Naive thymus-derived CD8-positive, alpha-beta T cell (primary cell): ENCODE results near the gene FUT2. TPM values are rescaled to one million over a fixed set of nuclear protein-coding genes. Genes with fewer than 3 reads are reported as not detected.

Source experiments
- ATAC-seq, 2 donors: fragments of 150-1000 bp; cut with Tn5 transposase in 1 of 2; sonication (Bioruptor Pico), chemical (Tn5 transposase) in 1 of 2; 1 replicate in 1 of 2; 2 replicates in 1 of 2; pipeline ENCODE4 v1.10.0; 2021; ENCODE audit warnings: mild to moderate bottlenecking in 2 of 2, moderate library complexity in 2 of 2
- POLR2A ChIA-PET: fragments of 350-600 bp; sonication (Branson Sonifier 250); formaldehyde crosslinking; loops from one replicate; lab custom pipeline; 2021; ENCODE audit warnings: antibody characterized with exemption; lab: Charles Lee
- DNase-seq, 10 donors: peaks; one replicate each; pipeline versions ENCODE4 v3.0.0 to v3.0.0-alpha.2; 2020 to 2022
- H3K27ac Mint-ChIP-seq, 10 donors: one replicate each; pipeline ENCODE4 v1.8.0; 2020 to 2022; ENCODE audit warnings: mild to moderate bottlenecking in 10 of 10, mixed read lengths in 10 of 10, moderate library complexity in 4 of 10, inconsistent platforms in 1 of 10
- H3K27me3 Mint-ChIP-seq, 5 donors: one replicate each; pipeline ENCODE4 v1.8.0; 2021 to 2022; ENCODE audit warnings: mixed read lengths in 5 of 5
- H3K36me3 Mint-ChIP-seq, 3 donors: one replicate each; pipeline ENCODE4 v1.8.0; 2020 to 2022; ENCODE audit warnings: mixed read lengths in 3 of 3, mild to moderate bottlenecking in 2 of 3, inconsistent platforms in 1 of 3
- H3K4me1 Mint-ChIP-seq, 4 donors: one replicate each; pipeline ENCODE4 v1.8.0; 2021 to 2022; ENCODE audit warnings: mixed read lengths in 4 of 4
- H3K4me3 Mint-ChIP-seq, 10 donors: one replicate each; pipeline ENCODE4 v1.8.0; 2020 to 2022; ENCODE audit warnings: mild to moderate bottlenecking in 10 of 10, mixed read lengths in 10 of 10, moderate library complexity in 6 of 10, inconsistent platforms in 1 of 10
- H3K9me3 Mint-ChIP-seq, 9 donors: one replicate each; pipeline ENCODE4 v1.8.0; 2020 to 2022; ENCODE audit warnings: mixed read lengths in 9 of 9, mild to moderate bottlenecking in 3 of 9, inconsistent platforms in 1 of 9, moderate library complexity in 1 of 9
- polyA plus RNA-seq, 3 donors: library from polyadenylated mRNA; unstranded; fragments of 300-500 nt; fragmentation: Illumina TruSeq; gene quantifications; one replicate each; pipeline ENCODE4 v1.2.3, GENCODE V29; 2021
- total RNA-seq, 8 experiments: library from RNA in 2 of 8; stranded (reverse) in 2 of 8; gene quantifications; one replicate each; pipeline ENCODE4 v1.2.3 and lab custom pipeline; 2021 to 2026

Gene FUT2
- total and polyA plus RNA-seq, 5 experiments from 2014 or later = 0.17 to 1.8 (median 0.17) TPM; not detected in 2

DNA sequence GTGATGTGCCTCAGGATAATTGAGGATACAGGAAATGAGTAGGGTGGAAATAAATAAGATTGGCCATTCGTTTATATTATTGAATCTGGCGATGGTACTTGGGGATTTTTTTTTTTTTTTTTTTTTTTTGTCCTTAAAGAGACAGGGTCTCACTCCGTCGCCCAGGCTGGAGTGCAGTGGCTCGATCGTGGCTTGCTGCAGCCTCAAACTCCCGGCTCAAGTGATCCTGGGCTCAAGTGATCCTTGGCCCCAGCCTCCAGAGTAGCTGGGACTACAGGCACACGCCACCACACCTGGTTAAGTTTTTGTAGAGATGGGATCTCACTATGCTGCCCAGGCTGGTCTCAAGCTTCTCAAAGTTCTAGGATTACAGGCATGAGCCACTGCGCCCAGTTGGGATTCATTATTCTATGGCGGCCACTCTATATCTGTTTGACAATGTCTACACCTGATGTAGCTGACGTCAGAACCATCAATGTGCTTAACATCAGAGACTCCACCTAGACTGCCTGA is 26.5 kb downstream of the FUT2 start:
- Mint-ChIP-seq H3K9me3 (peaks cover 6 to 20% (median 13%) of the 10 kb centered on the region in 9 donors), H3K27me3 (no peaks in the 10 kb centered on the region), H3K4me1 (peaks cover 15 to 38% (median 34%) of the 10 kb centered on the region in 4 donors), H3K27ac (peak overlapping the region in 4 of 10 donors; percentile 25 to 74 (median 48)), H3K36me3 (peaks cover 0 to 17% (median 14%) of the 10 kb centered on the region in 3 donors), H3K4me3 (peak overlapping the region in 3 of 10 donors; percentile 14 to 40 (median 23))
- no peak for DNase-seq
- no peak for ATAC-seq
- POLR2A ChIA-PET = interaction anchor here (2.2 kb wide), 1 partner anchor 17 kb away, joined by 13 read pairs; no protein-coding TSS in a partner anchor

DNA sequence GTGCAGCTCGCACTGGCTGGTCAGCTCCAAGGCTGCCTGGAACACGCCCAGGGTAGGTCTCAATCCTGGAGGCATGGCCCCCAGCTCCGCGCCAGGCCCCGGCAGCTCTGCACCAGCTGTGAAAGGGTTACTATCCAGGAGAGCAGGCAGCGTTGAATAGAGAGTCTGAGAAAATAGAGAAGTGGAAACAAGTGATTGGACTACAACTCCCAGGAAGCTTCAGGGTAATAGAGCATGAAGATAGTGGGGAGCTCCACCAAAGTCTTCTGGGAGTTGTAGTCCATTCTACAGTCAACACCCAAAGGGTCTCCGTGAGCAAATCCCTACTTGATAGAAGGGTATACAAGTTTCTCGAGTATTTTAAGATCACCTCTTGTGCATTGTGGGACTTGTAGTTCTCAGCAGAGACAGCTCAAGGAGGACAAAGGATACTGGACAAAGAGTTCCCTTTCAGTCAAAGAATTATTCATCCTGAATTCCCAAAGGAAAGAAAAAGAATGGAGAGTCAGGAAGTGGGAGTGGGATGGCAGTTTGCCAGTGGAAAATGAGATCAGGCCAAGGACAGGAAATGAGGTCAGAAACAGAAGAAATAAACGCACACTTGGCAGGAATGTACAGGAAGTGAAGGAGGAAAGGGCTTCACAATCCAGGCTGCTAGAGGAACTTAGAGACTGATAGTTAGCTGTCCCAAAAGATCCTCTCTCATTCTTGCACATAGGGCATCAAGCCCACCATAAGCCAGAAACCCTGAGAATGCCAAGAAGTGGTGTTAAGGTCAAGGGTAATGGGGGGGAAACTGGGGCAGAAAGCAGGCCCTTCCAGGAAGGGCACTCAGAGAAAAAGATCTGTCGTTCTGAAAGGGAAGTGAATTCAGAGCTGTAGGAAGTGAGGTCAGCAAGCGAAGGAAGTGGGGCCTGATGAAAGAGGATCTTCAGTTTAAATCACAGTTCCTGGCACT is 29.3 kb downstream of the FUT2 start:
- H3K4me1 Mint-ChIP-seq = peaks cover 12 to 41% (median 35%) of the 10 kb centered on the region in 4 donors
- peak; percentile 47 to 49 for ATAC-seq
- POLR2A ChIA-PET = interaction anchor here (0.9 to 3.0 kb wide), 9 partner anchors 9 to 175 kb away, joined by 3 to 16 read pairs (median 4); partner anchors contain the start of genes NUCB1, RASIP1, RPL18 and SPHK2
- peaks cover 0 to 17% (median 14%) of the 10 kb centered on the region in 3 donors for H3K36me3 Mint-ChIP-seq
- H3K27ac Mint-ChIP-seq = peak overlapping the region; percentile 86 to 98 (median 92)
- peak in 7 of 10 donors; percentile 37 to 75 (median 53) for DNase-seq
- H3K27me3 Mint-ChIP-seq = no peaks in the 10 kb centered on the region
- H3K9me3 Mint-ChIP-seq = peaks cover 6 to 21% (median 14%) of the 10 kb centered on the region in 9 donors
- H3K4me3 Mint-ChIP-seq = peak overlapping the region in 9 of 10 donors; percentile 48 to 81 (median 69)

DNA sequence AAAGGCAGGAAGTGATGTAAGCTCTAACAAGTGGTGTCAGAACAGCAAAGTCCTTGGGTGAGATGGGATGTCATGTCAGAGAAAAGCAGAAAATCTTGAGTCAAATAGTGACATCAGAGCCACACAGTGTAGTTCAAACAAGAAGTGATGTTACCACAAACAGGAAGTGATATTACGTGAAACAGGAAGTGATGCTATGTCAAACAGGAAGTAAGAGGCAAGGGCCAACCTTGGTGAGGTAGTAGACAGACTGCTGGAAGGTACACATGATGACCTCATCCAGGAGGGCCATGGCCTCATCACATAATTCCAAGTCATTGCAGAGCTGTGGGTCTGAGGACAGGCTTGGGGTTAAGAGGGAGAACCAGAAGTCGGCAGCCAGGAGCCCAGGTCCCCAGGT is 30.8 kb downstream of the FUT2 start:
- Mint-ChIP-seq H3K27me3 (no peaks in the 10 kb centered on the region), H3K4me3 (peak overlapping the region in 9 of 10 donors; percentile 19 to 63 (median 30)), H3K9me3 (peaks cover 6 to 21% (median 14%) of the 10 kb centered on the region in 9 donors), H3K4me1 (peaks cover 11 to 32% (median 25%) of the 10 kb centered on the region in 4 donors), H3K36me3 (peaks cover 0 to 17% (median 14%) of the 10 kb centered on the region in 3 donors), H3K27ac (peak overlapping the region; percentile 42 to 96 (median 88))
- ATAC-seq = peak in 1 of 2 donors; percentile 72
- peak in 4 of 10 donors; percentile 39 to 67 (median 59) for DNase-seq
- POLR2A ChIA-PET = interaction anchor here (0.6 to 3.0 kb wide), 4 partner anchors 10 to 235 kb away, joined by 3 to 15 read pairs (median 4); partner anchors contain the start of gene RASIP1

DNA sequence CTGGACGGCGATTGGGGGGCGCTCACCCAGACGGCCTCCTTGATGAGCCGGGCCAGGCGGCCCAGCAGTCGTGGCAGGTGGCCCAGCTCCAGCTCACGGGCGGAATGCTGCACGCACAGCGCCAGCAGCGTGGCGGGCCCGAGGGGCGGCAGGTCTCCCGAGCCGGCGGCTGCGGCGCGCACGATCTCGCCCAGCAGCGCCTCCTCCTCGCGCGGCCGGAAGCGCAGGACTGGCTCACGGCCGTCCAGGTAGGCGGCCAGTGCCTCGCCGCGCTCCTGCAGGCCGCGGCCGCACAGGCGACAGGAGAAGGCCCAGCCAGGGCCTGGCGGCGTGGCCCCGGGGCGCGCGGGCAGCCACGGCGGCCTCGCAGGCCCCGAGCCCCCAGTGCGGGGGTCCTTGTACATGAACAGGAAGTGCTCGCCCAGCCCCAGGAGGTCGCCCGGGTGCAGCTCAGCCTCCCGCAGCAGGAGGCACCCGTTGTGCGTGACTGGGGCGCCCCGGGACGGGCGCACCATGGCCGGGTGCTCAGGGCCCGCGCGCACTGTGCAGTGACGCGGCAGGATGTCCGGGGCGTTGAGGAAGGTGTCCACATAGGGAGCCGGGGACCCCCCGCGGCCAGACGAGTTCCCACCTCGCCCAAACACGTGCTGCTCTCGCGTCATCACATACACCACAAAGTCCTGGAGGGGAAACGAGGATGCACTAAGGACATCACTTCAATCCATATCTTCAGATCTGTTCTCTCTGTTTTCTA is 33.3 kb downstream of the FUT2 start:
- DNase-seq (no peak), ATAC-seq (no peak)
- Mint-ChIP-seq H3K4me3 (peak overlapping the region in 1 of 10 donors; percentile 20), H3K36me3 (peaks cover 0 to 17% (median 14%) of the 10 kb centered on the region in 3 donors), H3K27me3 (peaks cover 0 to 5% (median 0%) of the 10 kb centered on the region in 5 donors), H3K4me1 (peaks cover 11 to 25% (median 23%) of the 10 kb centered on the region in 4 donors), H3K9me3 (peaks cover 6 to 21% (median 14%) of the 10 kb centered on the region in 9 donors), H3K27ac (no peak overlapping the region)
- POLR2A ChIA-PET = interaction anchor here (1.1 to 1.6 kb wide), 2 partner anchors 10 to 14 kb away, joined by 4 to 11 read pairs; no protein-coding TSS in a partner anchor

DNA sequence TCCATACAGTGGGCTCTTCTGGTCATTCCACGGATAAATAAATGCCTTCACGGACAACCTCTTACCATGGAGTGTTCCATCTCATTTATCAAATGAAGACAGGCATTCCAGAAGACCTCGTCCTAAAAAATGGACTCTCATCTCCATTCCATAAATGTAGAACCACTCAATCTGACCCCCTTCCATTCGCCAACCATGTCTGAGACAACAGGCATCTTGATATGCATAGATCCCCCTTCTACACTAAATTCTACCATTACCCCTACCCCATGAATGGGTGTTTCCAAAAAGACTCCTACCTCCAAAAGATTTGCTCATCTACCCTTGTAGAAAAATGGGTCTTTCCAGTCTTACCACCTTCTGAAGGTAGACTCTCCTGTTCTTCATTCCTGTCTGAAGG is 35.7 kb downstream of the FUT2 start:
- ATAC-seq = no peak
- no peak for DNase-seq
- H3K4me3 Mint-ChIP-seq = no peak overlapping the region
- H3K27ac Mint-ChIP-seq = no peak overlapping the region
- H3K36me3 Mint-ChIP-seq = peaks cover 0 to 5% (median 3%) of the 10 kb centered on the region in 3 donors
- POLR2A ChIA-PET = no interaction called here
- peaks cover 0 to 6% (median 3%) of the 10 kb centered on the region in 9 donors for H3K9me3 Mint-ChIP-seq
- H3K27me3 Mint-ChIP-seq = peaks cover 0 to 5% (median 0%) of the 10 kb centered on the region in 5 donors
- peaks cover under 1 to 11% (median 7%) of the 10 kb centered on the region in 4 donors for H3K4me1 Mint-ChIP-seq

DNA sequence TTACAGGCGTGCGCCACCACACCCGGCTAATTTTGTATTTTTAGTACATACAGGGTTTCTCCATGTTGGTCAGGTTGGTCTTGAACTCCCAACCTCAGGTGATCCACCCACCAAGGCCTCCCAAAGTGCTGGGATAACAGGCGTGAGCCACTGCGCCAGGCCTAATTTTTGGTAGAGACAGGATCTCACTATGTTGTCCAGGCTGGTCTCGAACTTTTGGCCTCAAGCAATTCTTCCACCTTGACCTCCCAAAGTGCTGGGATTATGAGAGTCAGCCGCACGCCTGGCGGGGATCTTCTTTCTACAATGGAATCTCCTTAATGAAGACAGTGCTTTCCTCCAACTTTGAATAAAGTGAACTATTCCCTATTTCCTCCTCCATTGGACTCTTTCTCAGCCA is 38.9 kb downstream of the FUT2 start:
- no peak for DNase-seq

DNA sequence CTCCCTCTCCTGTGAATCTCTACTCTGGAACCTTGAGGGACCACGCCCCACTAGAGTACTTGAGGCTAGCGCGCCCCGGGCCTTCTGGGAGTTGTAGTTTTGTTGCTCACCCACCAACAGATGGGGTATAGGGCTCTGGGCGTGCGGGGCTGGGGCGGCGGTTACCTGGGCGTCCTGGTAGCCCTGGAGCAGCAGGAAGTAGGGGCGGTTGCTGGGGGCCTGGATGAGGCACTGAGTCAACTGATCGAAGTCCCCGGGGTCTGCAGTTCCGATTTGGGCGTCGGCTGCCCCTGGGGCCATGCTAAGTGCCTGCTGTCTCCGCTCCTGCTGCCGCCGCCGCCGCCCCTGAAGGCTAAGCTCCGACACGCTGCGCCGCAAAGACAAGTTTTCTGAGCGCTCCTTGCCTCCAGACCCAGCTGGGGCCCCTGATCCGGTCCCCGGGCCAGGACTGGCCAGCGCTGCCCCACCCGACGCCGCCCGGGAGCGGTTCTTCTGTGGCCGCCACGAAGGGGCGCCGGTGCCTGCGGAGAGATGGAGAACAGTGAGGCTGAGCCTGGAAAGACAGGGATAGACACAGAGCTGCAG is 39.4 kb downstream of the FUT2 start:
- Mint-ChIP-seq H3K4me3 (no peak overlapping the region), H3K27me3 (peaks cover 0 to 5% (median 0%) of the 10 kb centered on the region in 5 donors), H3K36me3 (no peaks in the 10 kb centered on the region), H3K4me1 (peaks cover 2 to 10% (median 9%) of the 10 kb centered on the region in 4 donors), H3K9me3 (peaks cover 0 to 2% (median 0%) of the 10 kb centered on the region in 9 donors), H3K27ac (no peak overlapping the region)
- POLR2A ChIA-PET = interaction anchor here (0.6 kb wide), 1 partner anchor 184 kb away, joined by 3 read pairs; no protein-coding TSS in a partner anchor
- DNase-seq (no peak), ATAC-seq (no peak)

More for the DNA sequence above, 38.9 kb downstream of the FUT2 start:
- Mint-ChIP-seq H3K27me3 (peaks cover 0 to 5% (median 0%) of the 10 kb centered on the region in 5 donors), H3K27ac (no peak overlapping the region), H3K9me3 (peaks cover 0 to 2% (median 0%) of the 10 kb centered on the region in 9 donors), H3K4me1 (peaks cover 2 to 6% (median 4%) of the 10 kb centered on the region in 4 donors), H3K36me3 (no peaks in the 10 kb centered on the region), H3K4me3 (no peak overlapping the region)
- POLR2A ChIA-PET = interaction anchor here (0.6 to 0.8 kb wide), 2 partner anchors 89 to 185 kb away, joined by 3 read pairs; partner anchors contain the start of gene CA11
- ATAC-seq = no peak

DNA sequence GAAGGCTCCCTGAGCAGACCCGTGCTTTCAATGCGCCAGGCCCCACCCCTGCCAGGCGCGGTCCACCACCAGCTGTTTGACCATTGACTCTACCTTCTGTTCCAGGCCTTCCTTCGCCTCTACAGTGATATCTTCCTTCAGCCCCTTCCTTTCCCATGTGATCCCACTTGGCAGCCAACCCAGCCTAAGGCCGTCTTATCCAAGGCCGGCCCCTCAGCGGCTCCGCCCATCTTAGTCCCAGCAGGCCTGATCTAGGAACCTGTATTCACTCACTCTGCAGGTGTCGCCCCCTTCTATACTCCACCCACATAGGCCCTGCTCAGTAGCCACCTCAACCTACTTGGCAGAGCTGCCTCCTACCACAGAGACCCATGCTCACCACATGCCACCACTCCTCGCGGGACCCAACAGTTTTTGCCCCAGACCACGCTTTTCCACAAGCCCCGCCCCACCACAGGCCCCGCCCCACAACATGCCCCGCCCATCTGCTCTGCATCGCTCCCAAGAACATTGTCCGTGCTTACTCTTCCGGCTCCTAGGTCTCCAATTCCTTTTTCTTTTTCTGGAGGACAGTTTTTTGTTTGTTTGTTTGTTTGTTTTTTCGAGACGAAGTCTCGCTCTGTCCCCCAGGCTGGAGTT is 41.7 kb downstream of the FUT2 start:
- peaks cover 0 to 2% (median 0%) of the 10 kb centered on the region in 9 donors for H3K9me3 Mint-ChIP-seq
- POLR2A ChIA-PET = interaction anchor here (1.7 kb wide), 1 partner anchor 100 kb away, joined by 5 read pairs; the partner anchor contains the start of gene DBP
- H3K36me3 Mint-ChIP-seq = no peaks in the 10 kb centered on the region
- peak overlapping the region in 7 of 10 donors; percentile 18 to 67 (median 22) for H3K4me3 Mint-ChIP-seq
- DNase-seq (no peak), ATAC-seq (no peak)
- H3K27ac Mint-ChIP-seq = peak overlapping the region in 3 of 10 donors; percentile 15 to 62 (median 24)
- H3K4me1 Mint-ChIP-seq = peaks cover 6 to 27% (median 21%) of the 10 kb centered on the region in 4 donors
- peaks cover 0 to 5% (median 0%) of the 10 kb centered on the region in 5 donors for H3K27me3 Mint-ChIP-seq

DNA sequence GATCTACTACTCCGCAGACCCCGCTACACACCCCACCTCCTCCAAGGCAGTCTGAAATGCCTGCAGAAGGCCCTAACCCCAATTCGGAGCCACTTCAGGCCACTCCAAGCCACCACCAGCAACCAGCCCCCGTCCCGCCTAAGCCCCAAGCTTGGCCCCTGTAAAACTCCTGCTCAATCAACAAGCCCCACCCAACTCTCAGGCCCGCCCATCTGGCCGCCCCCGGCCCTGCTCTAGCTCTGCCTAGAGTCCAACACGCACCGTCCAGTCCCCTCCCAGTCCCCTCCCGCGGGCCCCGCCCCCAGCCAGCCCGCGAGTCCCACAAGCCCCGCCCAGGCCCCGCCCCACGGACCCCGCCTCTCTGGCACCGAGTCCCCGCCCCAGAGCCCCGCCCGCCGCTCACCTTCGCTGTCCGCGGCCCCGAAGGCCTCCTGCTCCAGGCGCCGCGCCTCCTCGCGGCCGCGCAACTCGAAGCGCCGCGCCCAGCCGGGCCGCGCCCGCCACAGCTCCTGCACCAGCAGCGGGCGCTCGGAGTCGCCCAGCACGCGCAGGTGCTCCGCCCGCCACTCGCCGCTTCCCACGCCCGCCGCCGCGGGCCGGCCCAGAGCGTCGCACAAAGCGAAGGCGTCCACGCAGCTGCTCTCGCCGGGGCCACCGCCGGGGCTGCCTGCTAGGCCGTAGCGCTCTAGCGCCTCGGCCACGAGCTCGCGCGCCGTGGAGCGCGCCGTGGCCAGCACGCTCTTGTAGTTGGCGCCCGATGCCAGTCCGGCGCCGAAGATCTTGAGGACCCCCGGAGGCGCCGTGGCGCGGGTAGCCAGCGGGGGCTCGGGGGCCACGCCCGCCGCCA is 43.0 kb downstream of the FUT2 start:
- ATAC-seq = peak; percentile 90 to 93
- POLR2A ChIA-PET = interaction anchor here (0.6 to 2.5 kb wide), 13 partner anchors 11 to 756 kb away, joined by 3 to 15 read pairs (median 5); partner anchors contain the start of genes CA11, DBP and FUT1
- peak overlapping the region; percentile 15 to 77 (median 64) for H3K4me3 Mint-ChIP-seq

More for the DNA sequence above, 43.0 kb downstream of the FUT2 start:
- peaks cover 0 to 8% (median 0%) of the 10 kb centered on the region in 5 donors for H3K27me3 Mint-ChIP-seq
- peak; percentile 75 to 96 (median 86) for DNase-seq
- no peaks in the 10 kb centered on the region for H3K36me3 Mint-ChIP-seq
- H3K4me1 Mint-ChIP-seq = peaks cover 6 to 27% (median 21%) of the 10 kb centered on the region in 4 donors
- peaks cover 0 to 2% (median 0%) of the 10 kb centered on the region in 9 donors for H3K9me3 Mint-ChIP-seq
- peak overlapping the region in 5 of 10 donors; percentile 34 to 80 (median 75) for H3K27ac Mint-ChIP-seq
